ENCODE measurements around the gene MYBPC3.
"Not testable (repeated sequence)": the region's sequence is repeated elsewhere in the genome, so short reads cannot be mapped to it uniquely, and the experiment has no call there.

The MYBPC3 gene

GRCh38 chr11:47317064-47317828 is 35.3 kb downstream of the MYBPC3 start:
- no peak for DNase-seq (ENCODE audit: low read depth)

GRCh38 chr11:47316501-47316900 is 36.0 kb downstream of the MYBPC3 start:
- not testable (repeated sequence) for DNase-seq (ENCODE audit: low read depth)

GRCh38 chr11:47314992-47315391 is 37.5 kb downstream of the MYBPC3 start:
- no peak for DNase-seq (ENCODE audit: low read depth)

- no peak for DNase-seq (ENCODE audit: low read depth)
Observed at GRCh38 chr11:47308050-47308823, 44.3 kb downstream of the MYBPC3 start.

- no peak for DNase-seq (ENCODE audit: low read depth)
Observed at GRCh38 chr11:47306484-47306844, 46.0 kb downstream of the MYBPC3 start.

GRCh38 chr11:47305734-47306483 is 46.6 kb downstream of the MYBPC3 start:
- DNase-seq (ENCODE audit: low read depth), result no peak

- DNase-seq (ENCODE audit: low read depth), result no peak
Observed at GRCh38 chr11:47302853-47303252, 49.6 kb downstream of the MYBPC3 start.

- DNase-seq (ENCODE audit: low read depth), result no peak
Observed at GRCh38 chr11:47299078-47299477, 53.4 kb downstream of the MYBPC3 start.

GRCh38 chr11:47296045-47296444 is 56.5 kb downstream of the MYBPC3 start:
- no peak for DNase-seq (ENCODE audit: low read depth)

- DNase-seq (ENCODE audit: low read depth), result no peak
Observed at GRCh38 chr11:47295385-47295784, 57.1 kb downstream of the MYBPC3 start.

GRCh38 chr11:47289856-47290255 is 62.6 kb downstream of the MYBPC3 start:
- DNase-seq (ENCODE audit: low read depth), result no peak

GRCh38 chr11:47288066-47288465 is 64.4 kb downstream of the MYBPC3 start:
- DNase-seq (ENCODE audit: low read depth), result no peak

GRCh38 chr11:47285969-47286770 is 66.3 kb downstream of the MYBPC3 start:
- no peak for DNase-seq (ENCODE audit: low read depth)

- DNase-seq (ENCODE audit: low read depth), result no peak
Observed at GRCh38 chr11:47284151-47284550, 68.4 kb downstream of the MYBPC3 start.

GRCh38 chr11:47282462-47282861 is 70.0 kb downstream of the MYBPC3 start:
- DNase-seq (ENCODE audit: low read depth), result no peak

Measured in activated T-helper 1 cell treated with Interleukin-2 at 50 U/mL for 16 hours (primary cell).